Measurements from ENCODE around the gene KDELR1.

- TF ChIP-seq, protein P1, sequence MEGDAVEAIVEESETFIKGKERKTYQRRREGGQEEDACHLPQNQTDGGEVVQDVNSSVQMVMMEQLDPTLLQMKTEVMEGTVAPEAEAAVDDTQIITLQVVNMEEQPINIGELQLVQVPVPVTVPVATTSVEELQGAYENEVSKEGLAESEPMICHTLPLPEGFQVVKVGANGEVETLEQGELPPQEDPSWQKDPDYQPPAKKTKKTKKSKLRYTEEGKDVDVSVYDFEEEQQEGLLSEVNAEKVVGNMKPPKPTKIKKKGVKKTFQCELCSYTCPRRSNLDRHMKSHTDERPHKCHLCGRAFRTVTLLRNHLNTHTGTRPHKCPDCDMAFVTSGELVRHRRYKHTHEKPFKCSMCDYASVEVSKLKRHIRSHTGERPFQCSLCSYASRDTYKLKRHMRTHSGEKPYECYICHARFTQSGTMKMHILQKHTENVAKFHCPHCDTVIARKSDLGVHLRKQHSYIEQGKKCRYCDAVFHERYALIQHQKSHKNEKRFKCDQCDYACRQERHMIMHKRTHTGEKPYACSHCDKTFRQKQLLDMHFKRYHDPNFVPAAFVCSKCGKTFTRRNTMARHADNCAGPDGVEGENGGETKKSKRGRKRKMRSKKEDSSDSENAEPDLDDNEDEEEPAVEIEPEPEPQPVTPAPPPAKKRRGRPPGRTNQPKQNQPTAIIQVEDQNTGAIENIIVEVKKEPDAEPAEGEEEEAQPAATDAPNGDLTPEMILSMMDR (IDR thresholded peaks at IDR 0.05): no peak
- TF ChIP-seq POLR2AphosphoS5 (IDR thresholded peaks at IDR 0.05): no peak
These were observed 5.8 kb downstream of the KDELR1 start for GRCh38 chr19:48385461-48386087.

All from gastroesophageal sphincter (tissue), 3 donors.